LNCAP (cell line): ENCODE data around the gene NAPA.

Experiments
- TF ChIP-seq, protein P1 (sequence below): fragments of 450-650 bp; IDR thresholded peaks from 2 replicates; pipeline ENCODE4 v1.5.1; 2017; ENCODE audit warnings: mild to moderate bottlenecking

The NAPA gene

DNA sequence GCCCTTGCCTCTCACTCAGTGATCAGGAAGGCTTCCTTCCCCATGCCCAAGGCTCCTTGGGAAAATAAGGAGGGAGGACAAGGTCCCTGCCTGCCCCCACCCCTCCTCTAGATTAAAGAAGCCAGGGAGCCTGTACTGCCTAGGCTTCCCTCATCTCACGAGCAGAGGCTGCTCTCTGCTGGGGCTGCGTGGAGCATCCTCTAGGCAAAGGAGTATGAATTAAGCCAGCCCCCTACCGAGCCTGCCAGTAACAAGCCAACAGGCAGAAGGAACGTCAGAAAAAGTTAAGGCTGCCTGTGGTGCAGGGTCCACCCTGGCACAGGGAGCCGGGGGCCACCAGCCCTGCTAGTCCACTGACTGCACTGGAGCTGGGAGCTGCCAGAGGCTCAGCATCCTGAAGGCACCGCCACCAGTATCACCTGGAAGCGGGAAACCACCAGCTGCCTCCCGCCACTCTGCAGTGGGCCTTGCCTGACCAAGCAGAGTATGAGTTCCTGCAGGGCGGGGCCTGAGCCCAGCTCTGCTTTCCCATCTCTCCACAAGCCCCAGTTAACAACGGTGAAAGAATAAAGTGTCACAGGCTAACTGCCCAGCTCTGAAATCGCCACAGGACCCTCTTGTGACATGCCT is 6.8 kb downstream of the NAPA start:
- TF ChIP-seq, protein P1, sequence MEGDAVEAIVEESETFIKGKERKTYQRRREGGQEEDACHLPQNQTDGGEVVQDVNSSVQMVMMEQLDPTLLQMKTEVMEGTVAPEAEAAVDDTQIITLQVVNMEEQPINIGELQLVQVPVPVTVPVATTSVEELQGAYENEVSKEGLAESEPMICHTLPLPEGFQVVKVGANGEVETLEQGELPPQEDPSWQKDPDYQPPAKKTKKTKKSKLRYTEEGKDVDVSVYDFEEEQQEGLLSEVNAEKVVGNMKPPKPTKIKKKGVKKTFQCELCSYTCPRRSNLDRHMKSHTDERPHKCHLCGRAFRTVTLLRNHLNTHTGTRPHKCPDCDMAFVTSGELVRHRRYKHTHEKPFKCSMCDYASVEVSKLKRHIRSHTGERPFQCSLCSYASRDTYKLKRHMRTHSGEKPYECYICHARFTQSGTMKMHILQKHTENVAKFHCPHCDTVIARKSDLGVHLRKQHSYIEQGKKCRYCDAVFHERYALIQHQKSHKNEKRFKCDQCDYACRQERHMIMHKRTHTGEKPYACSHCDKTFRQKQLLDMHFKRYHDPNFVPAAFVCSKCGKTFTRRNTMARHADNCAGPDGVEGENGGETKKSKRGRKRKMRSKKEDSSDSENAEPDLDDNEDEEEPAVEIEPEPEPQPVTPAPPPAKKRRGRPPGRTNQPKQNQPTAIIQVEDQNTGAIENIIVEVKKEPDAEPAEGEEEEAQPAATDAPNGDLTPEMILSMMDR: no peak

DNA sequence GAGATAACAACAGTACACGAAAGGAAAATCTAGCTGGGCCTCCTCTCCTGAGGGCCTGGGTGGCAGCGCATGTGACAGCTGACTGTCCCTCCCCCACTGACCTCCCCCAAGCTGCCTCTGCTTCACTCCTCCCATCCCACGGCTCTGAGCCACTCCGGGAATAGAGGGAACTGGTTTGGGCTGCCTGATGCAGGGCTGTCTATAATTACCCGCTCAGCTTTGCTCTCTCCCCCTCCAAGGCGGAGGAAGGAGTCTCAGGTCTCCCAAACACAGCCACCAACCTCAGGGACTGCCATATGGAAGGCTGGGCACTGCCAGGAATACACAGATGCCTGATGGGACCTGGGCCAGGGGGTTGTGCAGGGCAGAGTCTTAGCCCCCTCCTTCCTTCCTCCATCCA is 7.9 kb downstream of the NAPA start:
- TF ChIP-seq, protein P1: no peak

DNA sequence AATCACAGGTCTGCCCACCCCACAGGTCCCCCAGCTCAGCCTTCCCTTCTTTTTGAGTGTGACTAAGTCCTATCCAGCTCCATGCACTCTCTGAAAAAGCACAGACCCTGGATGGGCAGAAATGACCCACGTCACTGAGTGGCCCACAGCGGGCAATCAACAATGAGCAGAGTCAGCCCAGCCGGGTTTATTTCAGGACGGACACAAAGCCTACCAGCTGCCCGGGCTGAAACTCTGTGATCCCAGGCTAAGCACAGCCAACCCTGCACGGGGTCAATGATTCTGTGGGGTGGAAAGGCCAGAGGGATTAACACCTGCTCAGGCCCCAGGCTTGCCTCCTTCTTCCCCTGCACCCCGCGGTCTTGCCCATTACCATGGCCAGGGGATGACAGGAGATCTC is 8.4 kb downstream of the NAPA start:
- TF ChIP-seq, protein P1: no peak

DNA sequence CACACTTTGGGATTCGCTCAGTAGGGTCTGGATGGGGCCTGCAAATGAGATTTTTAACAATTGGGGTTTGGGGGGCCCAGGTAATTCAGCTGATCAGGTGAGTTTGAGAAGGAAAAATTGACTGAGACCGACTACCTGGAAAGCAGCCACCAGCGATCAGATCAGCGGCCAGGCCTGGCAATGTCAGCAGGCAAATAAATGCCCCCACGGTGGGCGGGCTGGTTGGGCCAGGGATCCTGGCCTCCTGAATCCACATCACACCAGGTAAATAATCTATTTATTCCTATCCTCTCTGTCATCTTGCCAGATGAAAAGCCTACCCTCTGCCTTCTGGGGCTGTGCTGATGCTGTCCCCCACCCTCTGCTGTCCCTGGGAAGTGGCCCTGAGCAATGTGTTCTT is 9.4 kb downstream of the NAPA start:
- TF ChIP-seq, protein P1: no peak

DNA sequence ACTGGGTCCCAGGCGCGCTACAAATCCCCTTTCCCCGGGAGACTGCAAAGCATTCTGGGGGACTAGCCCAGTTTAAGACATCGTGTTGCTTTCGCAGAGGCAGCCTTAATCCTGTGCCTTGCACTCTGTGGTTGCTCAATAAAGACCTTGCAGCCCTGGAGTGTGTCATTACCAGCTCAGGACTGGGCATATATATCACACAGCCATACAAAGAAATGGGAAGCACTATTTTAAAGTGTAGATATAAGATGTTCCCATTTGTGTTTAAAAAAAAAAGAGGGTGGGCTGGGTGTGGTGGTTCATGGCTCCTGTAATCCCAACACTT is 11.1 kb downstream of the NAPA start:
- TF ChIP-seq, protein P1: no peak

DNA sequence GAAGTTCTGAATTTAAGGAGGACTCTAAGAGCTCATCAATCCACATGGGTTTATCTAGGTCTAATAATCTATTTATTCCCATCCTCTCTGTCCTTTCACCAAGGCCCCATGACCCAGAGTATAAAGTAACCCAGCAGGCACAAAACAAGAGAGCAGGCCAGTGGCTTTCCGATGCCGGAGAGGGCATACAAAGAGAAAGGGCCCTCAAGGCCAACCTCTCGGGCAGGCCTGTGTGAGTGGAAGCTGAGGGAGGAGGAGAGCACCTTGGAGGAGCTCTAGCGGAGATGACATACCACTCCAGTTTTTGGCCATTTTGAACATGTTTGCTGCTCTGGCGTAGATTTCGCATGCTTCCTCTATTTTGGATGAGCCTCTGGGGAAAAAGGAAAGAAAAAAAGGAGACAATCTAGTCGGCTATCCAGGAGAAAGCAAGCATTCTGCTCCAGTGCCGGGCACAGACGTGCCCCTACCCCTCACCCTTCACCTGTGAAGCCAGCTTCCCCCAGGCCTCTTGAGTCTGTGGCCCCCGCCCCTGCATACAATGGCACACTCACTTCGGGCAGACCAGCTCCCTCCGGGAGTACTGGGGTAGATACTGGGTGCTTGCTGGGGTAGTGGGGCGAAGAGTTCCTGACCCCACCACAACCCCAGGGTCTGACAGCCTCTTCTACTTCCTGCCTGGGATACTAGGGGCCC is 11.6 kb downstream of the NAPA start:
- TF ChIP-seq, protein P1: no peak

DNA sequence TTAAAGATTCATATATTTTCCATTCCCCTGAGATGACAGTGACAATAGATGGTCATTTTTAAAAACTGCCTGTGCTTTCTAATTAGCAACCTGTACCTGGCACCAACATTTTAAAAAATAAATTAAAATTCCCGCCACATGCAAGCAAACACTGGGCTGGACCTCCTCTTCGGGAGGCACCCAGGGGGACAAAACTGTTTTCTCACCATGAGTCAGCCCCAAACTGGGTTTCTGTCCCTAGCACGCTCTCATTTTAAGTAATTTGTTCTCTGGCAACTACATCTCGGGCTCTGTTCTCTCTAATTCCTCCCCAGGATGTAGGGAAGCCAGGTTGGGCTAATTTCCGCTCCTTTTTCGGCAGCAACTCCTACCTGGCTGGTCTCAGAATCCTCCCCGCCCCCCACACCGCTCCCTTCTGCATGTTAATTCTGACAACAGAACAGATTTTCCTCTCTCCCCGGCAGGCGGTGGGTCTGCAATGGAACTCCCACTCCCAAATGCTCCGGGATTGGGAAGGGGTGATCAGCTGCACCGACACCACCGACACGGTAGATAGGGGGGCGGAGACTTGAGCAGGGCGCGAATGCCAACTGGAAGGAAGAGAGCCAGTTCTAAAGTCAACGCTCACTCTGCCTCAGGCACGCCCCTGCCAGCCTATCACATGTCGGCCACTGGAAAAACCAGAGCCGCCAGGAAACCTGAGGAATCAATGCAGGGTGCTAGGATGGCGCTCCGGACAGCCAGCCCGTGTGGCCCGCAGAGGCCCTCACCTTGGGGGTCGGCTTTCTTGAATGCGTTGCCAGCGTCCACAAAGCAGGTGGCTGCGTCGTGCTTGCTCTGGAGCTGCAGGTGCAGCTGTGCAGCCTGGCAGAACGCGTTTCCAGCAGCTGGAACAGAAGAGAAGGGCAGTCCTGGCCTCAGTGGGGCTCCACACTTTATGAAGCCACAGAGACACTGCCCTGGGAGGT is 14.7 kb downstream of the NAPA start:
- TF ChIP-seq, protein P1: no peak
